OCI-LY1 (cell line): Measurements from ENCODE around the gene MEA1.
"Not testable (repeated sequence)": the region's sequence is repeated elsewhere in the genome, so short reads cannot be mapped to it uniquely, and the experiment has no call there.

Source experiments
- H2AFZ ChIP-seq: fragments of 200-600 bp; sonication (generic), shearing (Covaris generic); 2 replicates; pipeline ENCODE4 v1.6.0; 2014; ENCODE audit warnings: antibody characterized with exemption, mild to moderate bottlenecking, low read length
- H3F3A ChIP-seq: fragments of 200-600 bp; sonication (generic), shearing (Covaris generic); 2 replicates; pipeline ENCODE4 v1.6.0; 2014; ENCODE audit warnings: mild to moderate bottlenecking, antibody characterized with exemption, low read length, moderate library complexity; ENCODE audit not compliant: insufficient read depth
- H3K27ac ChIP-seq: fragments of 200-600 bp; sonication (generic); 2 replicates; pipeline ENCODE4 v1.5.1; 2014; ENCODE audit warnings: low read length, mixed run types, mild to moderate bottlenecking, low read depth; ENCODE audit not compliant: poor library complexity, severe bottlenecking
- H3K27me3 ChIP-seq: fragments of 200-600 bp; sonication (generic); 2 replicates; pipeline ENCODE4 v1.6.0; 2014; ENCODE audit warnings: antibody characterized with exemption, mild to moderate bottlenecking, low read length, moderate library complexity; ENCODE audit not compliant: insufficient read depth
- H3K36me3 ChIP-seq: fragments of 200-600 bp; sonication (generic); 2 replicates; pipeline ENCODE4 v1.6.1; 2014; ENCODE audit warnings: mild to moderate bottlenecking, antibody characterized with exemption, low read length, moderate library complexity, mixed read lengths; ENCODE audit not compliant: insufficient read depth
- H3K4me1 ChIP-seq: fragments of 200-600 bp; sonication (generic); 2 replicates; pipeline ENCODE4 v1.5.1; 2014; ENCODE audit warnings: mild to moderate bottlenecking, low read length, moderate library complexity; ENCODE audit not compliant: insufficient read depth, severe bottlenecking
- H3K4me2 ChIP-seq: fragments of 200-600 bp; sonication (generic), shearing (Covaris generic); 2 replicates; pipeline ENCODE4 v1.6.1; 2014; ENCODE audit warnings: low read length
- H3K4me3 ChIP-seq: fragments of 200-600 bp; sonication (generic); 2 replicates; pipeline ENCODE4 v1.5.1; 2014; ENCODE audit warnings: low read length, low read depth, mild to moderate bottlenecking, mixed read lengths; ENCODE audit not compliant: poor library complexity, severe bottlenecking
- H3K79me2 ChIP-seq: fragments of 200-600 bp; shearing (Covaris generic); 2 replicates; pipeline ENCODE4 v1.6.1; 2016; ENCODE audit warnings: mixed run types, low read length, mixed read lengths; ENCODE audit not compliant: insufficient read depth
- H3K9ac ChIP-seq: fragments of 200-600 bp; sonication (generic), shearing (Covaris generic); 2 replicates; pipeline ENCODE4 v1.6.1; 2014; ENCODE audit warnings: mild to moderate bottlenecking, low read length, mixed read lengths
- H3K9me2 ChIP-seq: fragments of 200-600 bp; sonication (generic), shearing (Covaris generic); 2 replicates; pipeline ENCODE4 v1.6.1; 2014; ENCODE audit warnings: low read depth, mild to moderate bottlenecking, low read length, mixed read lengths
- H3K9me3 ChIP-seq: fragments of 200-600 bp; shearing (Covaris generic); 2 replicates; pipeline ENCODE4 v1.6.1; 2014; ENCODE audit warnings: low read length, mixed read lengths
- H4K20me1 ChIP-seq: fragments of 200-600 bp; sonication (generic), shearing (Covaris generic); 2 replicates; pipeline ENCODE4 v1.6.0; 2016; ENCODE audit warnings: mild to moderate bottlenecking, low read length; ENCODE audit not compliant: insufficient read depth
- CTCF ChIP-seq: fragments of 200-600 bp; sonication (generic), shearing (Covaris generic); IDR thresholded peaks from 2 replicates; pipeline ENCODE4 v1.5.1; 2017; ENCODE audit warnings: mild to moderate bottlenecking, antibody characterized with exemption, low read length, moderate library complexity, mixed read lengths
- EZH2 ChIP-seq: fragments of 200-600 bp; sonication (generic), shearing (Covaris generic); IDR thresholded peaks from 2 replicates; pipeline ENCODE4 v1.8.0; 2017; ENCODE audit warnings: borderline replicate concordance, mixed run types, mild to moderate bottlenecking, antibody characterized with exemption, low read length, moderate library complexity, mixed read lengths

The MEA1 gene

GRCh38 chr6:43043310-43043709, 29.6 kb upstream of the MEA1 start:
- H3K36me3 ChIP-seq = peaks cover 47% of the 10 kb centered on the region; the same call in 1 of the 2 replicates

DNA sequence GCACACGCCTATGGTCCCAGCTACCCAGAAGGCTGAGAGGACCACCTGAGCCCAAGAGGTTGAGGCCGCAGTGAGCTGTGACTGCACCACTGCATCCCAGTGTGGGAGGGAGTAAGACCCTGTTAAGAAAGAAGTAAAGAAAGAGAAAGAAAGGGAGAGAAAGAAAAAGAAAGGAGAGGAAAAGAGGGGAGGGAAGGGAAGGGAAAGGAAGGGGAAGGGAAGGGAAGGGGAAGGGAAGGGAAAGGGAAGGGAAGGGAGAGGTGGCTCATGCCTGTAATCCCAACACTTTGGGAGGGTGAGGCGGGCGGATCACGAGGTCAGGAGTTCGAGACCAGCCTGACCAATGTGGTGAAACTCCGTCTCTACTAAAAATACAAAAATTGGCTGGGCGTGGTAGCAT, 27.7 kb upstream of the MEA1 start:
- H3K4me2 ChIP-seq, H3K9me3 ChIP-seq, H4K20me1 ChIP-seq, H3K79me2 ChIP-seq, H2AFZ ChIP-seq, H3K4me3 ChIP-seq, H3K9me2 ChIP-seq, H3K9ac ChIP-seq, H3K27ac ChIP-seq, H3F3A ChIP-seq, H3K4me1 ChIP-seq, H3K27me3 ChIP-seq: not testable (repeated sequence)
- peaks cover 57% of the 10 kb centered on the region; the same call in 1 of the 2 replicates for H3K36me3 ChIP-seq

More at GRCh38 chr6:43043310-43043709, 29.6 kb upstream of the MEA1 start:
- no peak overlapping the region for H3K4me2 ChIP-seq
- no peak overlapping the region for H3K27ac ChIP-seq
- H2AFZ ChIP-seq = no peak overlapping the region
- H3K4me3 ChIP-seq = no peak overlapping the region
- H3K9ac ChIP-seq = no peak overlapping the region
- H3K9me2 ChIP-seq = no peaks in the 10 kb centered on the region
- H4K20me1 ChIP-seq = no peaks in the 10 kb centered on the region
- H3K9me3 ChIP-seq = no peaks in the 10 kb centered on the region
- H3K79me2 ChIP-seq = no peaks in the 10 kb centered on the region
- TF ChIP-seq EZH2 = no peak
- TF ChIP-seq CTCF = no peak
- no peaks in the 10 kb centered on the region for H3K4me1 ChIP-seq
- H3K27me3 ChIP-seq = no peaks in the 10 kb centered on the region
- no peaks in the 10 kb centered on the region for H3F3A ChIP-seq

GRCh38 chr6:43040542-43041257, 27.0 kb upstream of the MEA1 start:
- Histone ChIP-seq H3K9ac (no peak overlapping the region), H2AFZ (no peak overlapping the region), H3F3A (no peaks in the 10 kb centered on the region), H3K36me3 (peaks cover 54% of the 10 kb centered on the region), H3K4me3 (no peak overlapping the region), H3K4me1 (no peaks in the 10 kb centered on the region), H3K79me2 (no peaks in the 10 kb centered on the region), H3K9me3 (no peaks in the 10 kb centered on the region), H3K27me3 (no peaks in the 10 kb centered on the region), H3K4me2 (no peak overlapping the region), H3K9me2 (no peaks in the 10 kb centered on the region), H3K27ac (no peak overlapping the region), H4K20me1 (no peaks in the 10 kb centered on the region)
- no peak for TF ChIP-seq CTCF
- TF ChIP-seq EZH2 = no peak

GRCh38 chr6:43038727-43039126, 25.0 kb upstream of the MEA1 start:
- Histone ChIP-seq H4K20me1 (no peaks in the 10 kb centered on the region), H3K27ac (no peak overlapping the region), H3K27me3 (no peaks in the 10 kb centered on the region), H3K9me3 (no peaks in the 10 kb centered on the region), H3K4me3 (no peak overlapping the region), H3K9me2 (no peaks in the 10 kb centered on the region), H2AFZ (no peak overlapping the region), H3K9ac (no peak overlapping the region), H3K4me1 (no peaks in the 10 kb centered on the region), H3K36me3 (peaks cover 51% of the 10 kb centered on the region), H3F3A (no peaks in the 10 kb centered on the region), H3K4me2 (no peak overlapping the region), H3K79me2 (no peaks in the 10 kb centered on the region)
- TF ChIP-seq CTCF = no peak
- no peak for TF ChIP-seq EZH2
